ENCODE measurements around the gene SELENOW.

Gene SELENOW

DNA sequence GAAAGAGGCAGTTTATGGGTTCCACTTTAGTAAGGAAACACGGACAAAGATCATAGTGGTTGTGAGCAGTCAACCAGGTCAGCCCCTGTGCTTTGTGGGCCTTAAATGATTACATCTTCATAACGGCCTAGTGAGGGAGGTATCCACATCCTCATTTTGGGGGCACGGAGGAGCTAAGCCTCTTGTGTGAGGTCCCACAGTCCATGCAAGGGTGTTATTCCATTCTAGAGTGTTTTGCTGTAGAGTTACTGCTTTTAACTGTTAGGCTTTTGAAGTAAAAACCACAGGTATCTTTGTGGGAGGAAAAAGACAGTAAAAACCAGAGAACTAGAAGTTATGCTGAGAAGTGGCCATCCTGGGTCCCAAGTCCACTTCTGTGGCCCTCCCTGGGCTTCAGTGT, 29.2 kb upstream of the SELENOW start:
- DNase-seq (ENCODE audit: extremely low spot score): no peak
- CTCF ChIA-PET: no interaction called here
- no peak for TF ChIP-seq NFRKB (IDR thresholded peaks at IDR 0.05)
- no peak for TF ChIP-seq ZNF384 (IDR thresholded peaks at IDR 0.05)
- no peak for TF ChIP-seq SP1 (IDR thresholded peaks at IDR 0.05)
- TF ChIP-seq L3MBTL2 (conservative IDR thresholded peaks at IDR 0.05): no peak
- no peak for TF ChIP-seq CTBP1 (IDR thresholded peaks at IDR 0.05; ENCODE audit: borderline replicate concordance)
- TF ChIP-seq, protein P1, sequence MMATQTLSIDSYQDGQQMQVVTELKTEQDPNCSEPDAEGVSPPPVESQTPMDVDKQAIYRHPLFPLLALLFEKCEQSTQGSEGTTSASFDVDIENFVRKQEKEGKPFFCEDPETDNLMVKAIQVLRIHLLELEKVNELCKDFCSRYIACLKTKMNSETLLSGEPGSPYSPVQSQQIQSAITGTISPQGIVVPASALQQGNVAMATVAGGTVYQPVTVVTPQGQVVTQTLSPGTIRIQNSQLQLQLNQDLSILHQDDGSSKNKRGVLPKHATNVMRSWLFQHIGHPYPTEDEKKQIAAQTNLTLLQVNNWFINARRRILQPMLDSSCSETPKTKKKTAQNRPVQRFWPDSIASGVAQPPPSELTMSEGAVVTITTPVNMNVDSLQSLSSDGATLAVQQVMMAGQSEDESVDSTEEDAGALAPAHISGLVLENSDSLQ (IDR thresholded peaks at IDR 0.05): no peak
- no peak for TF ChIP-seq FOXA1 (IDR thresholded peaks at IDR 0.05)
- TF ChIP-seq HDGF (IDR thresholded peaks at IDR 0.05; ENCODE audit: borderline replicate concordance): no peak
- no peak for TF ChIP-seq LEF1 (IDR thresholded peaks at IDR 0.05; ENCODE audit: borderline replicate concordance)
- no peak for TF ChIP-seq ELF4 (IDR thresholded peaks at IDR 0.05)
- TF ChIP-seq SUZ12 (IDR thresholded peaks at IDR 0.05): no peak
- no peak for TF ChIP-seq BHLHE40 (IDR thresholded peaks at IDR 0.05; ENCODE audit: borderline replicate concordance)
- TF ChIP-seq ARNT (IDR thresholded peaks at IDR 0.05): no peak
- TF ChIP-seq TARDBP (IDR thresholded peaks at IDR 0.05): no peak
- no peak for TF ChIP-seq FOXM1 (IDR thresholded peaks at IDR 0.05; ENCODE audit: borderline replicate concordance)
- TF ChIP-seq FOXK2 (IDR thresholded peaks at IDR 0.05): no peak
- POLR2A ChIA-PET: no interaction called here

DNA sequence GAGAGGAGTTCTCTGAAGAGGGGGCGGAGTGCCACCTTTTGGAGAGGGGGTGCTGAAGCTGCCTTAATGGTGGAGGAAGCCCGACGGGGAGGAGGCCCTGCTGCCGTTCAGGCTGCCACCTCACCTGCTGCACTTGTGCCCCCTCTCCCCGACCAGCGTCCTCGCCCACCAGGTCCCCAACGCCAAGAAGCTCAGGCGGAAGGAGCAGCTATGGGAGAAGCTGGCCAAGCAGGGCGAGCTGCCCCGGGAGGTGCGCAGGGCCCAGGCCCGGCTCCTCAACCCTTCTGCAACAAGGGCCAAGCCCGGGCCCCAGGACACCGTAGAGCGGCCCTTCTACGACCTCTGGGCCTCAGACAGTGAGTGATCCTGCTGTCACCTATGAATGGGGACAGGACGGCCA, 27.8 kb upstream of the SELENOW start:
- CTCF ChIA-PET: no interaction called here
- no peak for TF ChIP-seq BHLHE40 (IDR thresholded peaks at IDR 0.05; ENCODE audit: borderline replicate concordance)
- TF ChIP-seq SUZ12 (IDR thresholded peaks at IDR 0.05): no peak
- no peak for TF ChIP-seq ZNF384 (IDR thresholded peaks at IDR 0.05)
- no peak for TF ChIP-seq LEF1 (IDR thresholded peaks at IDR 0.05; ENCODE audit: borderline replicate concordance)
- TF ChIP-seq TARDBP (IDR thresholded peaks at IDR 0.05): no peak
- TF ChIP-seq FOXK2 (IDR thresholded peaks at IDR 0.05): no peak
- no peak for TF ChIP-seq NFRKB (IDR thresholded peaks at IDR 0.05)
- no peak for TF ChIP-seq L3MBTL2 (conservative IDR thresholded peaks at IDR 0.05)
- TF ChIP-seq FOXM1 (IDR thresholded peaks at IDR 0.05; ENCODE audit: borderline replicate concordance): no peak
- no peak for TF ChIP-seq HDGF (IDR thresholded peaks at IDR 0.05; ENCODE audit: borderline replicate concordance)
- TF ChIP-seq SP1 (IDR thresholded peaks at IDR 0.05): no peak
- DNase-seq (ENCODE audit: extremely low spot score): no peak
- POLR2A ChIA-PET: no interaction called here

DNA sequence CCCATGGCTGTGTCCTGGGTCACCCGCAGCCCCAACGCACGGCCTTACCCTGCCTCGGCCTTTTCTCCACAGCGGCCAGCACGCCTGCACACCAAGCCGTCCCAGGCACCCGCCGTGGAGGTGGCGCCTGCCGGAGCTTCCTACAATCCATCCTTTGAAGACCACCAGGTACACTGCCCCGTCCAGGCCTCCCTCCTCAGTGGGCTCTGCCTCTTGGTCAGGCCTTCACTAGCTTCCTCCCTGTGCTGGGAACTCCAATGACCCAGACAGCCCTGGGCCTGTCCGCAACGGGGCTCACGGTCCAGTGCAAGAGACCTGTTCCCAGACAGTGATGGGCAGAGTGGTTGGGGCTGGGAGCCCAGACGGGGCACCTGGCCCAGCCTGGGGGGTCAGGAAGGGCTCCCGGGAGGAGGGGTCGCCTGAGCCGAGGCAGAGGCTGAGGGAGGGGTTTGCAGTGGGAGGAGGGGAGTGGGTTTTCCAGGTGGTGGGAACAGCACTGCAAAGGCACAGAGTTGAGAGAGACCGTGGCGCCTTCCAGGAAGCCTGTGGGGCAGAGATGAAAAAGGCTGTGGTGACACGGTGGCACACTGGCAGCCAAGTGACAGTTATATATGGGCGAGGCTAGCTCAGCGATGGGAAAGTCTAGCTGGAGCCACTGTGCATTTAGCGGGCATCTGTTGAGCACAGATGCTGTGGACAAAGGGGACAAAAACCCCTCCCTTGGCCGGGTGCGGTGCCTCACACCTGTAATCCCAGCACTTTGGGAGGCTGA, 25.9 kb upstream of the SELENOW start:
- POLR2A ChIA-PET: no interaction called here
- no peak for TF ChIP-seq ZNF384 (IDR thresholded peaks at IDR 0.05)
- TF ChIP-seq L3MBTL2 (conservative IDR thresholded peaks at IDR 0.05): no peak
- TF ChIP-seq BHLHE40 (IDR thresholded peaks at IDR 0.05; ENCODE audit: borderline replicate concordance): no peak

DNA sequence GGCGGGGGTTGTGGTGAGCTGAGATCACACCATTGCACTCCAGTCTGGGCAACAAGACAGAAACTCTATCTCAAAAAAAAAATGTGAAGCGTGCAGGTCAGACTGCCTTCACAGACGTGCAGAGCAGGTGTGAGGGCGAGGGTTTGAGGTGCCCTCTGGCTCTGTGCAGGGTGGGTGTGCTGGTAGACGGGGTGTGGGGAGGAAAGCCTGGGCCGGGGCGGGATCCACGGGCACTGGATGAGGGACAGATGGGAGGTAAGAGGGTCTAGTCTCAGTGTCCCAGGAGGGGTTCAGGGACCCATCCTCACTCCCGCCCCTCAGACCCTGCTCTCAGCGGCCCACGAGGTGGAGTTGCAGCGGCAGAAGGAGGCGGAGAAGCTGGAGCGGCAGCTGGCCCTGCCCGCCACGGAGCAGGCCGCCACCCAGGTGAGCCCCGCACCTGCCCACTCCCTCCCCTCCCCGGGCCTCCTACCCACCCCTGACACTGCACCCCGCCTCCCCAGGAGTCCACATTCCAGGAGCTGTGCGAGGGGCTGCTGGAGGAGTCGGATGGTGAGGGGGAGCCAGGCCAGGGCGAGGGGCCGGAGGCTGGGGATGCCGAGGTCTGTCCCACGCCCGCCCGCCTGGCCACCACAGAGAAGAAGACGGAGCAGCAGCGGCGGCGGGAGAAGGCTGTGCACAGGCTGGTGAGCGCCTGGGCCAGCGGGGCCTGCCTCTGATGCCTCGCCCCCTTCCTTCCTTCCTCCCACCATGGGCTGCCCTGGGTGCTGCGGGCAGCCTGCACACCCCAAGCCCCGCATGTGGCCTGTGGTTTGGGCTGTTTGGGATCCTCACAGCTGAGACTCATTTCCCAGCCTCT, 24.1 kb upstream of the SELENOW start:
- no peak for DNase-seq (ENCODE audit: extremely low spot score)
- POLR2A ChIA-PET: no interaction called here
- CTCF ChIA-PET: no interaction called here
- TF ChIP-seq NFRKB (IDR thresholded peaks at IDR 0.05): no peak
- TF ChIP-seq BHLHE40 (IDR thresholded peaks at IDR 0.05; ENCODE audit: borderline replicate concordance): no peak

More for the DNA sequence above, 25.9 kb upstream of the SELENOW start:
- CTCF ChIA-PET: no interaction called here
- DNase-seq (ENCODE audit: extremely low spot score): no peak

DNA sequence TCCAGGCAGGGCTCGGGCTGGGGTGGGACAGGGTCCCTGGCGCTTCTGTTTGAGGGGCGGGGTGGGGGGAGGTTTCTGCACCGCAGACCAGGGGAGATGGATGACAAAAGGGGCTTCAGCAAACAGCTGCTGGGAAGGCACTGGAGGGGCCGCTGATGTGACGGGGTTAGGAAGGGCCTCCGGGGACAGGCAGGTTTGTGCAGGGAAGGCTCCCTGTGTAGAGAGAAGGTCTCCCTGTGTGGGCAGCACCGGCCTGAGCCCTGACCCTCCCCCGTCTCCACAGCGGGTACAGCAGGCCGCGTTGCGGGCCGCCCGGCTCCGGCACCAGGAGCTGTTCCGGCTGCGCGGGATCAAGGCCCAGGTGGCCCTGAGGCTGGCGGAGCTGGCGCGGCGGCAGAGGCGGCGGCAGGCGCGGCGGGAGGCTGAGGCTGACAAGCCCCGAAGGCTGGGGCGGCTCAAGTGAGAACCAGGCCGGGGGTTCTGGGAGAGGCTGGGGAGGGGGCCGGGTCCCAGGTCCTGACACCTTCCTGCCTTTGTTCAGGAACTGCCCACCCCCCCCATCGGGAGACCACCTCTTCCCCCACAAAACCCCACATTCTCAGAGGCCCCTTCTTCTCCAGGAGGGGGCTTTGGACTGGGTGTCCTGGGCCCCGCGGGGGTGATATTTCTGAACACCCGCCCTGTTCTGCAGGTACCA, 23.3 kb upstream of the SELENOW start:
- DNase-seq (ENCODE audit: extremely low spot score): no peak
- POLR2A ChIA-PET: no interaction called here
- TF ChIP-seq CTBP1 (IDR thresholded peaks at IDR 0.05; ENCODE audit: borderline replicate concordance) (no peak), LEF1 (IDR thresholded peaks at IDR 0.05; ENCODE audit: borderline replicate concordance) (no peak), BHLHE40 (IDR thresholded peaks at IDR 0.05; ENCODE audit: borderline replicate concordance) (no peak)
- TF ChIP-seq, protein P1 (IDR thresholded peaks at IDR 0.05): no peak
- CTCF ChIA-PET: no interaction called here

DNA sequence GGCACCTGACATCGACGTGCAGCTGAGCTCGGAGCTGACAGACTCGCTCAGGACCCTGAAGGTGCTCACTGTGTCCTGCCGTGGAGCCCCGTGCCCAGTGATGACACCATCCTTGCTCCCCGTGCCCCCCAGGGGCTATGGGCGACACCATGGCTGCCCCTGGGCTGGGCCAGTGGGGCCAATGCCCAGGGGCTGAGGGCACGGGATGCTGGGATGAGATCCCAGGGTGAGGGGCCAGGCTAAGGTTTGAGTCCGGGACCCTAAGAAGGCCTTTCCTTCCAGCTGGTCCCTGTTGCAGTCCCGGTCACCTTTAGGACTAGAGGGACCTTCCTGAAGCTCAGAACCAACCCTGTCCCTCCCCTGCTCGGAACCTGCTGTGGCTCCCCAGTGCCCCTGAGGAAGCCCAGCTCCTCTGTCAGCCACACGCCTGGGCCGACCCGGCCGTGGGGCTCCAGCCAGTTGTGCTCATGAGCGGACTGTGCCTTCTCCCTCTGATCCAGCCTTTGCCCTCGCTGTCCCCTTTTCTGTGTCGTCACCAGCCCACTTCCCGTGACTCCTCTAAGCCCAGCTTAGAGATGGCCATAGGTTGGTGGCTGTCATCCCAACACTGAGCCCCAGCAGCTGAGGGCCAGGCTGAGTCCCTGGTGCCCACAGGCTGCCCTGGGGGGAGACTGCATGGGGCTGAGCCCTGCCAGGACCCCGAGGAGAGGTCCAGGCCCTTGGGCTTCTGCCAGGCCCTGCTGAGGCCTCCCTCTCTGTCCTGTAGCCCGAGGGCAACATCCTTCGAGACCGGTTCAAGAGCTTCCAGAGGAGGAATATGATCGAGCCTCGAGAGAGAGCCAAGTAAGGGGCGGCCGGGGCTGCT, 22.5 kb upstream of the SELENOW start:
- no peak for TF ChIP-seq ELF4 (IDR thresholded peaks at IDR 0.05)
- TF ChIP-seq, protein P1 (IDR thresholded peaks at IDR 0.05): no peak
- no peak for TF ChIP-seq FOXA1 (IDR thresholded peaks at IDR 0.05)
- no peak for TF ChIP-seq SP1 (IDR thresholded peaks at IDR 0.05)
- no peak for TF ChIP-seq CTBP1 (IDR thresholded peaks at IDR 0.05; ENCODE audit: borderline replicate concordance)
- no peak for TF ChIP-seq ARNT (IDR thresholded peaks at IDR 0.05)
- TF ChIP-seq HDGF (IDR thresholded peaks at IDR 0.05; ENCODE audit: borderline replicate concordance): no peak
- TF ChIP-seq L3MBTL2 (conservative IDR thresholded peaks at IDR 0.05): no peak
- TF ChIP-seq FOXM1 (IDR thresholded peaks at IDR 0.05; ENCODE audit: borderline replicate concordance): no peak
- TF ChIP-seq LEF1 (IDR thresholded peaks at IDR 0.05; ENCODE audit: borderline replicate concordance): no peak
- no peak for TF ChIP-seq BHLHE40 (IDR thresholded peaks at IDR 0.05; ENCODE audit: borderline replicate concordance)
- TF ChIP-seq SUZ12 (IDR thresholded peaks at IDR 0.05): no peak
- no peak for TF ChIP-seq TARDBP (IDR thresholded peaks at IDR 0.05)
- TF ChIP-seq ZNF384 (IDR thresholded peaks at IDR 0.05): no peak
- no peak for TF ChIP-seq FOXK2 (IDR thresholded peaks at IDR 0.05)
- no peak for TF ChIP-seq NFRKB (IDR thresholded peaks at IDR 0.05)
- ChIA-PET POLR2A (no interaction called here), CTCF (no interaction called here)
- DNase-seq (ENCODE audit: extremely low spot score): no peak

Data from HEK293T (cell line).